Kidney (tissue), 14 donors: ENCODE measurements around the gene ZSCAN4. TPM values are rescaled to one million over a fixed set of nuclear protein-coding genes. Genes with fewer than 3 reads are reported as not detected.

ENCODE experiments used
- DNase-seq, 5 donors: peaks; one replicate each; pipeline ENCODE4 v3.0.0-alpha.2; 2013 to 2020
- FAIRE-seq: peaks from 2 replicates; lab custom pipeline; 2012; peaks lifted over from hg19 to GRCh38; lab: Jason Lieb, UNC
- H3K27ac ChIP-seq, 2 donors: one replicate each; pipeline ENCODE4 v1.7.0; 2013; ENCODE audit warnings: low read depth in 2 of 2, low read length in 2 of 2, inconsistent platforms in 1 of 2
- H3K27me3 ChIP-seq: one replicate; pipeline ENCODE4 v1.7.1; 2013; ENCODE audit warnings: low read length, inconsistent platforms; ENCODE audit not compliant: control insufficient read depth, insufficient read depth
- H3K36me3 ChIP-seq, 3 donors: one replicate each; pipeline versions ENCODE4 v1.7.0 to v1.7.1; 2013; ENCODE audit warnings: low read length in 3 of 3, control low read depth in 1 of 3, inconsistent platforms in 1 of 3; ENCODE audit not compliant: insufficient read depth in 3 of 3, control insufficient read depth in 2 of 3
- H3K4me1 ChIP-seq, 3 donors: one replicate each; pipeline versions ENCODE4 v1.7.0 to v1.7.1; 2013; ENCODE audit warnings: low read length in 3 of 3, inconsistent platforms in 1 of 3, low read depth in 1 of 3; ENCODE audit not compliant: control insufficient read depth in 2 of 3, insufficient read depth in 2 of 3
- H3K4me3 ChIP-seq, 3 donors: one replicate each; pipeline versions ENCODE4 v1.7.0 to v1.8.1; 2013; ENCODE audit warnings: low read length in 3 of 3, control low read depth in 1 of 3, inconsistent platforms in 1 of 3
- H3K9ac ChIP-seq, 3 donors: one replicate each; pipeline versions ENCODE4 v1.7.0 to v1.7.1; 2013; ENCODE audit warnings: low read length in 3 of 3, control low read depth in 1 of 3, inconsistent platforms in 1 of 3
- H3K9me3 ChIP-seq, 3 donors: one replicate each; pipeline versions ENCODE4 v1.7.0 to v1.7.1; 2013; ENCODE audit warnings: low read length in 3 of 3, control low read depth in 1 of 3, inconsistent platforms in 1 of 3; ENCODE audit not compliant: control insufficient read depth in 2 of 3, insufficient read depth in 1 of 3
- intact Hi-C: fragments of 100-400 bp; cut with DNase I; formaldehyde crosslinking; loops from one replicate; pipeline ENCODE4 v1.11.1; 2022
- polyA plus RNA-seq: library from polyadenylated mRNA; stranded (reverse); fragments of 350-450 nt; fragmentation: Illumina TruSeq; extraction: RNeasy Lipid Tissue Mini Kit (QIAGEN cat#74804); gene quantifications from one replicate; pipeline ENCODE4 v1.2.3, GENCODE V29; 2014; ENCODE audit warnings: low read depth, low replicate concordance; ENCODE audit not compliant: insufficient read depth
- total RNA-seq: library from RNA; stranded (reverse); fragmentation: NEBNext Ultra II Directional; extraction: Animal tissue kit (Norgen Biotek cat#: 25700); gene quantifications from one replicate; pipeline ENCODE4 v1.2.1, GENCODE V29; 2021
- TF ChIP-seq, protein P1 (sequence below): IDR thresholded peaks from 3 replicates; pipeline ENCODE4 v1.5.1; 2012; ENCODE audit warnings: mild to moderate bottlenecking, moderate library complexity, borderline replicate concordance; ENCODE audit not compliant: insufficient read depth; ENCODE audit errors: extremely low read depth
- donor health status: control.
- donor health status: control.
- donor health status: control.
- donor health status: control.
- donor health status: control.
- donor health status: DM: yes; HTN: yes; CAD: no.
- donor health status: Normal renal cell carcinoma (clear cell type).

Gene ZSCAN4
- total and polyA plus RNA-seq, 2 donors from 2014 or later: not detected

DNA sequence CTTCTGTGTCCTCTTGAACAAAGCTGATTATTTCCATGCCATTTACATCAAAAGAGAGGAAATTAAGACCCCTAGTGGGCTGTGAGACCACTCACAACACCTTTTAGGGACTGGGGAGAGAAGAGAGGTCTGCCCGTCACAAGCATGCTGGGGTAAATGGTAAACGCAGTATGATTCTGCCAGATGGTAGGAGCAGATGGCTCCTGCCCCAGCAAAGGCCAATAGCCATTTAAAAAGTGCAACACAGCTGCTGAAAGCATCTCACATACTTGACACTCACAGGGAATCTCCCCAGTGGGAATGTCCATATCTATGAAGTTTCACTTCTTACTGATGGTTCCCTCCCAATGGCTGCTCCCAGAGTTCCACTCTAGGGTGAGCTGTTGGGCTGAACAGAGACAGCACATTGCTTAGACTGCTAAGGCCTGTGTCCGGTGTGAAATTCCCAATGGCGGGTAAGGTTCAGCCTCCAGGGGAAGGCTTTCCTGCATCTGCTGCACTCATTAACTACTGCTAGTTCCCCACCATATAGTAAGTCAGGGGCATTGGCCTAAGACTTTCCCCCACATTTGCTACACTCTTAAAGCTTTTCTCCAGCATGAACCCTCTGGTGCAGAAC is 51.3 kb downstream of the ZSCAN4 start:
- TF ChIP-seq, protein P1, sequence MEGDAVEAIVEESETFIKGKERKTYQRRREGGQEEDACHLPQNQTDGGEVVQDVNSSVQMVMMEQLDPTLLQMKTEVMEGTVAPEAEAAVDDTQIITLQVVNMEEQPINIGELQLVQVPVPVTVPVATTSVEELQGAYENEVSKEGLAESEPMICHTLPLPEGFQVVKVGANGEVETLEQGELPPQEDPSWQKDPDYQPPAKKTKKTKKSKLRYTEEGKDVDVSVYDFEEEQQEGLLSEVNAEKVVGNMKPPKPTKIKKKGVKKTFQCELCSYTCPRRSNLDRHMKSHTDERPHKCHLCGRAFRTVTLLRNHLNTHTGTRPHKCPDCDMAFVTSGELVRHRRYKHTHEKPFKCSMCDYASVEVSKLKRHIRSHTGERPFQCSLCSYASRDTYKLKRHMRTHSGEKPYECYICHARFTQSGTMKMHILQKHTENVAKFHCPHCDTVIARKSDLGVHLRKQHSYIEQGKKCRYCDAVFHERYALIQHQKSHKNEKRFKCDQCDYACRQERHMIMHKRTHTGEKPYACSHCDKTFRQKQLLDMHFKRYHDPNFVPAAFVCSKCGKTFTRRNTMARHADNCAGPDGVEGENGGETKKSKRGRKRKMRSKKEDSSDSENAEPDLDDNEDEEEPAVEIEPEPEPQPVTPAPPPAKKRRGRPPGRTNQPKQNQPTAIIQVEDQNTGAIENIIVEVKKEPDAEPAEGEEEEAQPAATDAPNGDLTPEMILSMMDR: no peak
- intact Hi-C loops: no loop called here
- DNase-seq: no peak
- no peak for FAIRE-seq
- H3K4me1 ChIP-seq: no peaks in the 10 kb centered on the region
- peaks cover 22 to 39% (median 28%) of the 10 kb centered on the region in 3 donors for H3K36me3 ChIP-seq
- no peak overlapping the region for H3K27ac ChIP-seq
- H3K9me3 ChIP-seq: peaks cover 7 to 52% (median 8%) of the 10 kb centered on the region in 3 donors
- H3K4me3 ChIP-seq: no peak overlapping the region
- H3K27me3 ChIP-seq: no peaks in the 10 kb centered on the region
- no peak overlapping the region for H3K9ac ChIP-seq

DNA sequence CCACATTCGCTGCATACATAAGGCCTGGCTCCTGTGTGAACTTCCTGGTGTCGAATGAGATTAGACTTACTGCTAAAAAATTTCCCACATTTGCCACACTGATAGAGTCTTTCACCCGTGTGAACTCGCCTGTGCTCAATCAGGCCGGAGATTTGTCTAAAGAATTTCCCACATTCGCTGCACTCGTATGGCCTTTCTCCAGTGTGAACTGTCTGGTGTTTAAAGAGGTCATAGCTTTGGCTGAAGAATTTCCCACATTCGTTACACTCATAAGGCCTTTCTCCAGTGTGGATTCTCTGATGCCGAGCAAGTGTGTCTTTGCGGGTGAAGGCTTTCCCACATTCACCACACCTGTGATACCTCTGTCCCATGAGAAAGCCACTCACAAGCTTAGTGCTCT is 52.1 kb downstream of the ZSCAN4 start:
- Histone ChIP-seq H3K4me1 (no peaks in the 10 kb centered on the region), H3K27me3 (no peaks in the 10 kb centered on the region), H3K9me3 (peaks cover 7 to 52% (median 8%) of the 10 kb centered on the region in 3 donors), H3K4me3 (no peak overlapping the region), H3K27ac (no peak overlapping the region), H3K9ac (no peak overlapping the region), H3K36me3 (peaks cover 22 to 39% (median 28%) of the 10 kb centered on the region in 3 donors)
- FAIRE-seq: no peak
- DNase-seq: no peak
- intact Hi-C loops: no loop called here
- TF ChIP-seq, protein P1: no peak

Other genes with a start within 250 kb of the ZSCAN4 start
- gene ZNF749, start 233.6 kb upstream of the ZSCAN4 start, total RNA-seq: 14.2 TPM
- gene ZNF749, start 233.6 kb upstream of the ZSCAN4 start, polyA plus RNA-seq: 9.9 TPM
- 1.7 TPM for gene VN1R1, start 211.8 kb upstream of the ZSCAN4 start, total RNA-seq
- 0.41 TPM for gene VN1R1, start 211.8 kb upstream of the ZSCAN4 start, polyA plus RNA-seq
- 20.0 TPM for gene ZNF772, start 191.4 kb upstream of the ZSCAN4 start, total RNA-seq
- gene ZNF772, start 191.4 kb upstream of the ZSCAN4 start, polyA plus RNA-seq: 3.1 TPM
- gene ZNF419, start 181.2 kb upstream of the ZSCAN4 start, total RNA-seq: 15.4 TPM
- 5.7 TPM for gene ZNF419, start 181.2 kb upstream of the ZSCAN4 start, polyA plus RNA-seq
- gene ZNF773, start 169.0 kb upstream of the ZSCAN4 start, total RNA-seq: 12.1 TPM
- 3.4 TPM for gene ZNF773, start 169.0 kb upstream of the ZSCAN4 start, polyA plus RNA-seq
- 8.7 TPM for gene ZNF549, start 141.6 kb upstream of the ZSCAN4 start, total RNA-seq
- 2.4 TPM for gene ZNF549, start 141.6 kb upstream of the ZSCAN4 start, polyA plus RNA-seq
- 15.1 TPM for gene ZNF550, start 109.1 kb upstream of the ZSCAN4 start, total RNA-seq
- gene ZNF550, start 109.1 kb upstream of the ZSCAN4 start, polyA plus RNA-seq: 2.5 TPM
- 8.0 TPM for gene ZNF416, start 90.0 kb upstream of the ZSCAN4 start, total RNA-seq
- gene ZNF416, start 90.0 kb upstream of the ZSCAN4 start, polyA plus RNA-seq: 3.5 TPM
- gene ZIK1, start 84.8 kb upstream of the ZSCAN4 start, total RNA-seq: 9.3 TPM
- gene ZIK1, start 84.8 kb upstream of the ZSCAN4 start, polyA plus RNA-seq: 3.1 TPM
- 3.5 TPM for gene ZNF530, start 69.0 kb upstream of the ZSCAN4 start, total RNA-seq
- gene ZNF530, start 69.0 kb upstream of the ZSCAN4 start, polyA plus RNA-seq: 1.1 TPM
- gene ZNF134, start 54.7 kb upstream of the ZSCAN4 start, total RNA-seq: 25.4 TPM
- gene ZNF134, start 54.7 kb upstream of the ZSCAN4 start, polyA plus RNA-seq: 5.8 TPM
- gene ZNF211, start 35.8 kb upstream of the ZSCAN4 start, total RNA-seq: 19.6 TPM
- gene ZNF211, start 35.8 kb upstream of the ZSCAN4 start, polyA plus RNA-seq: 9.1 TPM
- 13.9 TPM for gene ZNF551, start 13.0 kb downstream of the ZSCAN4 start, total RNA-seq
- gene ZNF551, start 13.0 kb downstream of the ZSCAN4 start, polyA plus RNA-seq: 1.3 TPM
- 11.1 TPM for gene ZNF154, start 40.3 kb downstream of the ZSCAN4 start, total RNA-seq
- 2.2 TPM for gene ZNF154, start 40.3 kb downstream of the ZSCAN4 start, polyA plus RNA-seq
- gene ZNF671, start 58.7 kb downstream of the ZSCAN4 start, total RNA-seq: 16.5 TPM
- 10.1 TPM for gene ZNF671, start 58.7 kb downstream of the ZSCAN4 start, polyA plus RNA-seq
- 20.5 TPM for gene ZNF776, start 77.9 kb downstream of the ZSCAN4 start, total RNA-seq
- gene ZNF776, start 77.9 kb downstream of the ZSCAN4 start, polyA plus RNA-seq: 5.6 TPM
- gene ZNF586, start 100.7 kb downstream of the ZSCAN4 start, total RNA-seq: 18.7 TPM
- 6.3 TPM for gene ZNF586, start 100.7 kb downstream of the ZSCAN4 start, polyA plus RNA-seq
- 13.8 TPM for gene ZNF552, start 146.0 kb downstream of the ZSCAN4 start, total RNA-seq
- gene ZNF552, start 146.0 kb downstream of the ZSCAN4 start, polyA plus RNA-seq: 10.7 TPM
- 23.6 TPM for gene ZNF587B, start 161.4 kb downstream of the ZSCAN4 start, total RNA-seq
- gene ZNF587B, start 161.4 kb downstream of the ZSCAN4 start, polyA plus RNA-seq: 5.1 TPM
- gene ZNF587, start 180.9 kb downstream of the ZSCAN4 start, total RNA-seq: 37.3 TPM
- gene ZNF587, start 180.9 kb downstream of the ZSCAN4 start, polyA plus RNA-seq: 3.7 TPM
- 27.7 TPM for gene ZNF814, start 220.1 kb downstream of the ZSCAN4 start, total RNA-seq
- gene ZNF814, start 220.1 kb downstream of the ZSCAN4 start, polyA plus RNA-seq: 26.7 TPM
- 24.5 TPM for gene ZNF417, start 247.7 kb downstream of the ZSCAN4 start, total RNA-seq
- gene ZNF417, start 247.7 kb downstream of the ZSCAN4 start, polyA plus RNA-seq: 3.0 TPM